Measurements from ENCODE around the gene ZNF862.

DNA sequence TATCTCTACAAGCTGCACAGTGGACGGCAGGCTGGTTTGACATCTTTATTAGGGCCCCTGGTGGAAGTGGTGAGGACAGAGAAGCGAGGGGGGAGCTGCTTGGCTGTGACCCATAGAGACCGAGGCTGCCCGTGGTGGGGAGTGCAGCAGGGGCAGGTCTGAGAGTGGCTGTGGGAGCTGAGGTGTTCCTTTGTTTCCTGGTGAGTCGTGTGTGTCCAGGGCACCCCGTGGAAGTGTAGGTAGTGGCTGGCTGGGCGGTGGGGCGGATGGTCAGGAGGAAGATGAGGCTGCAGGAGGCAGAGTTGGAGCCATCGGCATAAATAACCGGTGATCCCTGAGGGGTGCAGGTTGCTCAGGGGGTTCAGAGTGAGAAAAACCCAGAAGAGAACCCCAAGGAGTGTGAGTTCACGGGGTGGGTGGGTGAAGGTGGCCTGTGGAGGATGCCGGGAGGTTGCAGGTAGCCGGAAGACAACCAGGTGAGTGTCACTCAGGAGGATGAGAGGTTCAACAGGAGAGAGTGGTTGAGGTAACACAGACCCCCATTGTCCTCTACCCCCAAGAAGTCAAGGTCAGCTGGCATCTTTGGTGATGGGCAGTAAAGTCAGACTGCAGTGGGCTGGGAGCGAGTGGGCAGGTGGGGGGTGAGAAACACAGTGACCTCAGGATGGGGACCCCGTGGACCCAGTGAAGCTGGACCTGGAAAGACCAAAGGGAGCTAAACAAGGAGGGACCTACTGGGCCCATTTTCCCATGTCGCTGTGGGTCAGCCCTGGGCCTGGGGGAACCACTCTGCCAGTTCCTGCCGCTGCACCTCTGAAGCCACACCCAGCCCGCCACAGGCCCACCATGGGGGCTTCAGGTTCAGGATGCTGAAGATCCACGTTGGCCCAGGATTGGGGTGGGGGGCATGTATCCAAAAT is 43.4 kb downstream of the ZNF862 start:
- TF ChIP-seq, protein P1, sequence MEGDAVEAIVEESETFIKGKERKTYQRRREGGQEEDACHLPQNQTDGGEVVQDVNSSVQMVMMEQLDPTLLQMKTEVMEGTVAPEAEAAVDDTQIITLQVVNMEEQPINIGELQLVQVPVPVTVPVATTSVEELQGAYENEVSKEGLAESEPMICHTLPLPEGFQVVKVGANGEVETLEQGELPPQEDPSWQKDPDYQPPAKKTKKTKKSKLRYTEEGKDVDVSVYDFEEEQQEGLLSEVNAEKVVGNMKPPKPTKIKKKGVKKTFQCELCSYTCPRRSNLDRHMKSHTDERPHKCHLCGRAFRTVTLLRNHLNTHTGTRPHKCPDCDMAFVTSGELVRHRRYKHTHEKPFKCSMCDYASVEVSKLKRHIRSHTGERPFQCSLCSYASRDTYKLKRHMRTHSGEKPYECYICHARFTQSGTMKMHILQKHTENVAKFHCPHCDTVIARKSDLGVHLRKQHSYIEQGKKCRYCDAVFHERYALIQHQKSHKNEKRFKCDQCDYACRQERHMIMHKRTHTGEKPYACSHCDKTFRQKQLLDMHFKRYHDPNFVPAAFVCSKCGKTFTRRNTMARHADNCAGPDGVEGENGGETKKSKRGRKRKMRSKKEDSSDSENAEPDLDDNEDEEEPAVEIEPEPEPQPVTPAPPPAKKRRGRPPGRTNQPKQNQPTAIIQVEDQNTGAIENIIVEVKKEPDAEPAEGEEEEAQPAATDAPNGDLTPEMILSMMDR (IDR thresholded peaks at IDR 0.05) = no peak
- TF ChIP-seq POLR2A (IDR thresholded peaks at IDR 0.05) = no peak
